Upper lobe of left lung (tissue), 6 donors: ENCODE data around the gene FHIT. TPM values are rescaled to one million over a fixed set of nuclear protein-coding genes. Genes with fewer than 3 reads are reported as not detected.

ENCODE experiments used
- ATAC-seq, 2 donors: fragments of 200-7000 bp; cut with Tn5 transposase; one replicate each; pipeline ENCODE4 v1.9.1; 2022; ENCODE audit warnings: mild to moderate bottlenecking in 2 of 2, moderate library complexity in 2 of 2; ENCODE audit not compliant: low FRiP score in 2 of 2
- DNase-seq, 2 donors: peaks; one replicate each; pipeline ENCODE4 v3.0.0-alpha.2; 2019 to 2020
- H3K27ac ChIP-seq, 4 donors: fragments of 200-600 bp; sonication (generic); one replicate each; pipeline ENCODE4 v1.5.1; 2016 to 2019
- H3K27me3 ChIP-seq, 4 donors: fragments of 200-600 bp; sonication (generic); one replicate each; pipeline ENCODE4 v1.5.1; 2017 to 2019
- H3K36me3 ChIP-seq, 4 donors: fragments of 200-600 bp; sonication (generic); one replicate each; pipeline ENCODE4 v1.5.1; 2016 to 2019
- H3K4me1 ChIP-seq, 4 donors: fragments of 200-600 bp; sonication (generic); one replicate each; pipeline ENCODE4 v1.5.1; 2018 to 2019
- H3K4me3 ChIP-seq, 4 donors: fragments of 200-600 bp; sonication (generic); one replicate each; pipeline ENCODE4 v1.5.1; 2017 to 2019; ENCODE audit warnings: mild to moderate bottlenecking in 2 of 4, moderate library complexity in 1 of 4
- H3K9me3 ChIP-seq, 4 donors: fragments of 200-600 bp; sonication (generic); one replicate each; pipeline ENCODE4 v1.5.1; 2018 to 2019
- EP300 ChIP-seq, 4 donors: sonication (generic); formaldehyde crosslinking; IDR thresholded peaks; one replicate each; pipeline ENCODE4 v1.5.1; 2017; ENCODE audit warnings: antibody characterized with exemption in 4 of 4, control low read depth in 2 of 4
- POLR2A ChIP-seq, 4 donors: fragments of 450-650 bp; IDR thresholded peaks; one replicate each; pipeline ENCODE4 v1.5.1; 2016 to 2017; ENCODE audit warnings: antibody characterized with exemption in 4 of 4, mild to moderate bottlenecking in 2 of 4
- POLR2AphosphoS5 ChIP-seq, 2 donors: sonication (generic); formaldehyde crosslinking; IDR thresholded peaks; one replicate each; pipeline ENCODE4 v1.5.1; 2017; ENCODE audit warnings: antibody characterized with exemption in 2 of 2
- WGBS, 2 donors: methylation state at CpG; one replicate each; pipeline ENCODE4 v1.1.5; 2017 to 2018; 5-methylcytosine and 5-hydroxymethylcytosine counted together
- total RNA-seq, 6 donors: library from RNA; depleted of rRNA in 4 of 6; stranded (reverse); fragments of >200 nt in 4 of 6; gene quantifications; one replicate each; pipeline versions ENCODE4 v1.1.0 to v1.2.1, GENCODE V29; 2016 to 2021
- TF ChIP-seq, protein P1 (sequence below), 6 experiments: fragments of 450-650 bp in 4 of 6; fragments of 200-600 bp in 2 of 6; sonication (generic) in 2 of 6; IDR thresholded peaks; one replicate each; pipeline ENCODE4 v1.5.1; 2016 to 2019; ENCODE audit warnings: antibody characterized with exemption in 6 of 6
- donor health status: DM: no; HTN: no; CAD: no; lungs with moderate emphysema.
- donor health status: DM: no; HTN: yes; CAD: no; lungs with severe emphysema.

The FHIT gene
- total RNA-seq, 6 donors from 2014 or later, result 6.8 to 56.6 (median 11.1) TPM

DNA sequence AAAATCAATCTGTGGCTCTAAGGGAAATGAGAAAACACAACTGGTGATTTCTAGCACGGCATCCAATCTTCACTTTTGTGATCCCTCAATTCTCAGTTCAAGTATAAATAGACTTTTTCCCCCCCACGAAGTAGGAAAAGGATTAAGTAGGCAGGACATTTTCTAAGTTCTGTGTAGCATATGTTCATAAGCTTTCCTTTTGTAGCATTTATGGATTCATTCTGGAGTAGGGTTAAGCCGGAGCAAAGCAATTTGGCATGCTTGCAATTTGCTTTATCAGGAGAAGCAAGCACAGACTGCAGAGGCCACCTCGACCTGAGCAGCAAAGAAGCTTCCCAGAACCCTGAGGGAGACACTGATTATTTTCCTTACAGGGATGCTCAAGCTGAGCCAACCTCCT lies 66.3 kb downstream of the FHIT start:
- Histone ChIP-seq H3K4me1 (no peaks in the 10 kb centered on the region), H3K4me3 (no peak overlapping the region), H3K9me3 (no peaks in the 10 kb centered on the region), H3K27ac (no peak overlapping the region), H3K36me3 (no peaks in the 10 kb centered on the region), H3K27me3 (no peaks in the 10 kb centered on the region)
- 58 to 63% methylated on average over 4 of the region's 4 CpGs for WGBS, 2 donors
- TF ChIP-seq EP300 (IDR thresholded peaks at IDR 0.05) (no peak), POLR2AphosphoS5 (IDR thresholded peaks at IDR 0.05) (no peak), POLR2A (IDR thresholded peaks at IDR 0.05) (no peak)
- TF ChIP-seq, protein P1, sequence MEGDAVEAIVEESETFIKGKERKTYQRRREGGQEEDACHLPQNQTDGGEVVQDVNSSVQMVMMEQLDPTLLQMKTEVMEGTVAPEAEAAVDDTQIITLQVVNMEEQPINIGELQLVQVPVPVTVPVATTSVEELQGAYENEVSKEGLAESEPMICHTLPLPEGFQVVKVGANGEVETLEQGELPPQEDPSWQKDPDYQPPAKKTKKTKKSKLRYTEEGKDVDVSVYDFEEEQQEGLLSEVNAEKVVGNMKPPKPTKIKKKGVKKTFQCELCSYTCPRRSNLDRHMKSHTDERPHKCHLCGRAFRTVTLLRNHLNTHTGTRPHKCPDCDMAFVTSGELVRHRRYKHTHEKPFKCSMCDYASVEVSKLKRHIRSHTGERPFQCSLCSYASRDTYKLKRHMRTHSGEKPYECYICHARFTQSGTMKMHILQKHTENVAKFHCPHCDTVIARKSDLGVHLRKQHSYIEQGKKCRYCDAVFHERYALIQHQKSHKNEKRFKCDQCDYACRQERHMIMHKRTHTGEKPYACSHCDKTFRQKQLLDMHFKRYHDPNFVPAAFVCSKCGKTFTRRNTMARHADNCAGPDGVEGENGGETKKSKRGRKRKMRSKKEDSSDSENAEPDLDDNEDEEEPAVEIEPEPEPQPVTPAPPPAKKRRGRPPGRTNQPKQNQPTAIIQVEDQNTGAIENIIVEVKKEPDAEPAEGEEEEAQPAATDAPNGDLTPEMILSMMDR (IDR thresholded peaks at IDR 0.05), result no peak
- ATAC-seq (no peak), DNase-seq (no peak)

DNA sequence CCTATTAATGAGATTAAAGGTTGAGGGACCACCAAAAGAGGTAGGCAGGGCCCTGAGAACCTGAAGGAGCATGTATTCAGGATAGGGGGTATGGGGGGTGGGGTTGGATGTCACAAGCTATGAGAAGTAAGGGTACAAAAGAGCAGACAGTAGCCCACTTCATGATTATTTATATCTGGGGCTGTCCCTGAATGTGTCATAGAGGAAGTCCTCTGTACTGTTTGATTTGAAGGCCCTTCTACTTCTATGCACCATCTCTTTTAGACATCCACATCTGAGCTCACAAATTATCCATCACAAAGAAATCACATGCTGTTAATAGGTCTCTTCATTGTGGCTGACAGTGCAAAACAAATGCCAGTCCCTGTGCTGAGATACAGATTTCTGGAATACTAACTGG lies 68.6 kb downstream of the FHIT start:
- DNase-seq (no peak), ATAC-seq (no peak)
- no peaks in the 10 kb centered on the region for H3K4me1 ChIP-seq
- no peak for TF ChIP-seq EP300 (IDR thresholded peaks at IDR 0.05)
- TF ChIP-seq POLR2A (IDR thresholded peaks at IDR 0.05), result no peak
- TF ChIP-seq, protein P1 (IDR thresholded peaks at IDR 0.05), result no peak
- no peak for TF ChIP-seq POLR2AphosphoS5 (IDR thresholded peaks at IDR 0.05)
- no peak overlapping the region for H3K4me3 ChIP-seq
- no peaks in the 10 kb centered on the region for H3K36me3 ChIP-seq
- no peaks in the 10 kb centered on the region for H3K9me3 ChIP-seq
- no peaks in the 10 kb centered on the region for H3K27me3 ChIP-seq
- no peak overlapping the region for H3K27ac ChIP-seq

DNA sequence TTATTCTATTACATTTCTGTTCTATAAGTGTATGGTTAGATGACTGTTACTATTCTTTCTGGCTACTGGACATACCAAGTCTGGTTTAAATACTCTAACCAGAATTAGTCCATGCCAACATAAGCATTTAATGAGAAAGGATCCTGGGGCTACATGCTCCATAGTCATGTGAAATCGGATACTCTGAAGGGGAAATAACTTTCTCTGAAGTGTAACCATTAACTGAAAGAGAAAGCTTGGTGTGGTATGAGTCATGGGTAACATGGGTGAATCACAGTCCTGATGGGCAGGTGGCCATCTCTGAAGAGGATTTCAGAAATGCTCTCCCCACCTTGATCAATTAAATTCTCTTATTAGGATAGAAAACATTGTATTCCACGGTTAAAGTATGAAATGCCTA lies 69.4 kb downstream of the FHIT start:
- ATAC-seq (peak in 1 of 2 donors; percentile 36), DNase-seq (no peak)
- no peak overlapping the region for H3K4me3 ChIP-seq
- 66 to 81% methylated on average over 2 of the region's 2 CpGs for WGBS, 2 donors
- H3K36me3 ChIP-seq, result no peaks in the 10 kb centered on the region
- TF ChIP-seq POLR2AphosphoS5 (IDR thresholded peaks at IDR 0.05) (no peak), EP300 (IDR thresholded peaks at IDR 0.05) (no peak), POLR2A (IDR thresholded peaks at IDR 0.05) (no peak)
- TF ChIP-seq, protein P1 (IDR thresholded peaks at IDR 0.05), result no peak
- no peaks in the 10 kb centered on the region for H3K9me3 ChIP-seq
- H3K4me1 ChIP-seq, result no peaks in the 10 kb centered on the region
- H3K27ac ChIP-seq, result no peak overlapping the region
- no peaks in the 10 kb centered on the region for H3K27me3 ChIP-seq

DNA sequence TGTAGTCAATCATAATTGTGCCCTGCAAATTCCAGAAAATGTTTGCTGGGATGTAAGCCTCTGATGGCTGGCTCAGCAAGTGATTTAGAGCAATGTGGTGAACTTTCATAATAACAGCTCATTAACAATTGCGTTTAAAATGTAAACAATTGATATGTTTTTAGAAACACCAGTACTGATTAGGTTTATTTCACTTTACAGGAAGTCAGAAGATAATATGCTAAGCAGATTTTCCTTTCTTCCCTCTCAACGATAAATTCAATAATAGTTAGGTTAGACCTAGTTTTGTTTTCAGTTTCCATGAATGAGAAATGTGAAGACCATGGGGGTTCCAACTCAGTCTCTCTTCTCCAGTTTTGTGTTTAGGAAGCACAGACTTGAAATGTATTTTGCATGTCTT lies 71.0 kb downstream of the FHIT start:
- H3K27ac ChIP-seq, result no peak overlapping the region
- no peaks in the 10 kb centered on the region for H3K4me1 ChIP-seq
- no peaks in the 10 kb centered on the region for H3K27me3 ChIP-seq
- DNase-seq, result no peak
- ATAC-seq, result no peak
- H3K36me3 ChIP-seq, result no peaks in the 10 kb centered on the region
- no peak for TF ChIP-seq POLR2A (IDR thresholded peaks at IDR 0.05)
- TF ChIP-seq, protein P1 (IDR thresholded peaks at IDR 0.05), result no peak
- H3K9me3 ChIP-seq, result no peaks in the 10 kb centered on the region
- WGBS, 2 donors, result 37 to 44% methylated on average over 2 of the region's 2 CpGs
- H3K4me3 ChIP-seq, result no peak overlapping the region

DNA sequence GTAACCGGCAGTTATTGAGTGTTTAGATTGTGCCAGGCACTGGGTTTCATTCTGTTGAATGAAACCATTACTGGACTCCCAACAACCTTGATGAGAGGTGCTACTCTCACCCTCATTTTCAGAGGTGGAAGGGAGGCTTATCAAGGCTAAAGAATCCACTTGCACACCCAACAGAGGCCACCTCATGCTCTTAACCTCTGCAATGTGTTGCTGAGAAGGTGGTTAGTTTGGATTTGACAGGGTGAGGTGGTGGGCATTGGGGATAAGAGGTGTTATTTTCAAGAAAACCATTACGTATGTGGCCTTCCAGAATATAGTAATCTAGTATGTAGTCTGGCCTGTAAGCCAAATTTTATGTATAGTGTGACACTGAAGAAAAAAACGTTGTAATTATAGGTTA lies 73.1 kb downstream of the FHIT start:
- Histone ChIP-seq H3K4me1 (no peaks in the 10 kb centered on the region), H3K36me3 (no peaks in the 10 kb centered on the region), H3K4me3 (no peak overlapping the region), H3K27ac (no peak overlapping the region), H3K27me3 (no peaks in the 10 kb centered on the region), H3K9me3 (no peaks in the 10 kb centered on the region)
- WGBS, 2 donors, result 87 to 92% methylated on average over 3 of the region's 3 CpGs
- DNase-seq (no peak), ATAC-seq (no peak)
- TF ChIP-seq POLR2A (IDR thresholded peaks at IDR 0.05), result no peak
- TF ChIP-seq POLR2AphosphoS5 (IDR thresholded peaks at IDR 0.05), result no peak
- TF ChIP-seq EP300 (IDR thresholded peaks at IDR 0.05), result no peak
- TF ChIP-seq, protein P1 (IDR thresholded peaks at IDR 0.05), result no peak
